Parathyroid adenoma (tissue), 2 donors: Measurements from ENCODE around the gene C19orf44.

Experiments
- H2AFZ ChIP-seq: fragments of 300-600 bp; sonication (generic); one replicate; pipeline ENCODE4 v1.7.0; 2017; ENCODE audit warnings: antibody characterized with exemption, mild to moderate bottlenecking
- H3K27ac ChIP-seq: fragments of 300-600 bp; sonication (generic); one replicate; pipeline ENCODE4 v1.7.0; 2017
- H3K27me3 ChIP-seq: fragments of 300-600 bp; sonication (generic); one replicate; pipeline ENCODE4 v1.7.0; 2017; ENCODE audit warnings: low read length; ENCODE audit not compliant: control insufficient read depth, insufficient read depth
- H3K36me3 ChIP-seq: fragments of 300-600 bp; sonication (generic); one replicate; pipeline ENCODE4 v1.7.0; 2017; ENCODE audit warnings: low read length; ENCODE audit not compliant: control insufficient read depth, insufficient read depth
- H3K4me1 ChIP-seq: fragments of 300-600 bp; sonication (generic); one replicate; pipeline ENCODE4 v1.7.0; 2017; ENCODE audit warnings: control low read depth
- H3K4me2 ChIP-seq: fragments of 300-600 bp; sonication (generic); one replicate; pipeline ENCODE4 v1.7.0; 2017; ENCODE audit warnings: low read length
- H3K4me3 ChIP-seq: fragments of 300-600 bp; sonication (generic); one replicate; pipeline ENCODE4 v1.7.0; 2017; ENCODE audit warnings: low read depth, low read length
- H3K79me2 ChIP-seq: fragments of 300-600 bp; sonication (generic); one replicate; pipeline ENCODE4 v1.7.0; 2017; ENCODE audit warnings: control low read depth
- H3K9ac ChIP-seq: fragments of 300-600 bp; sonication (generic); one replicate; pipeline ENCODE4 v1.7.0; 2017; ENCODE audit warnings: mild to moderate bottlenecking
- H3K9me3 ChIP-seq: fragments of 300-600 bp; sonication (generic); one replicate; pipeline ENCODE4 v1.7.0; 2017; ENCODE audit warnings: low read length; ENCODE audit not compliant: control insufficient read depth
- TF ChIP-seq, protein P1 (sequence below): fragments of 300-600 bp; sonication (generic); IDR thresholded peaks from one replicate; pipeline ENCODE4 v1.7.0; 2017; ENCODE audit warnings: antibody characterized with exemption, mild to moderate bottlenecking
- donor health status: primary hyperparathyroidism.

C19orf44 gene

DNA sequence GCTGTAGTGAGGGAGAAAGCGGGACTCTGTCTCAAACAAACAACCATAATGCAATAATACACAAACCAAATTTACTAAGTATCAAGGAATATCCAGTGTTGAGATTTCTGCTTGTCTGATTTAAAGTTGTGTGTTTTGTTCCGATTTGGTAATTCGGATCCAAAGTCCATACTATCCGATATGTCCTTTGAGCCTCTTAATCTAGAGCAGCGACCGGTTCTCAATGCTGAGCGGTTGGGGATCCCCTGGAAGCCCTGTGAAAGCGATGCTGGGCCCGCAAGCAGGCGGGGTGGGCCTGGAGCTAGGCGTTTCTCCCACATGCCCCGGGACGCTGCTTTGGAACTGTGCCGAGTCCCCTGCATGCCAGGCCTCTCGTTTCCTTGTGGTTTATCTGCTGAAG, 20.2 kb downstream of the C19orf44 start:
- no peaks in the 10 kb centered on the region for H3K27me3 ChIP-seq
- H3K9me3 ChIP-seq = no peaks in the 10 kb centered on the region
- no peak overlapping the region for H3K27ac ChIP-seq
- H3K4me2 ChIP-seq = no peak overlapping the region
- no peaks in the 10 kb centered on the region for H3K79me2 ChIP-seq
- H3K36me3 ChIP-seq = no peaks in the 10 kb centered on the region
- no peaks in the 10 kb centered on the region for H3K4me1 ChIP-seq
- H2AFZ ChIP-seq = no peak overlapping the region
- TF ChIP-seq, protein P1, sequence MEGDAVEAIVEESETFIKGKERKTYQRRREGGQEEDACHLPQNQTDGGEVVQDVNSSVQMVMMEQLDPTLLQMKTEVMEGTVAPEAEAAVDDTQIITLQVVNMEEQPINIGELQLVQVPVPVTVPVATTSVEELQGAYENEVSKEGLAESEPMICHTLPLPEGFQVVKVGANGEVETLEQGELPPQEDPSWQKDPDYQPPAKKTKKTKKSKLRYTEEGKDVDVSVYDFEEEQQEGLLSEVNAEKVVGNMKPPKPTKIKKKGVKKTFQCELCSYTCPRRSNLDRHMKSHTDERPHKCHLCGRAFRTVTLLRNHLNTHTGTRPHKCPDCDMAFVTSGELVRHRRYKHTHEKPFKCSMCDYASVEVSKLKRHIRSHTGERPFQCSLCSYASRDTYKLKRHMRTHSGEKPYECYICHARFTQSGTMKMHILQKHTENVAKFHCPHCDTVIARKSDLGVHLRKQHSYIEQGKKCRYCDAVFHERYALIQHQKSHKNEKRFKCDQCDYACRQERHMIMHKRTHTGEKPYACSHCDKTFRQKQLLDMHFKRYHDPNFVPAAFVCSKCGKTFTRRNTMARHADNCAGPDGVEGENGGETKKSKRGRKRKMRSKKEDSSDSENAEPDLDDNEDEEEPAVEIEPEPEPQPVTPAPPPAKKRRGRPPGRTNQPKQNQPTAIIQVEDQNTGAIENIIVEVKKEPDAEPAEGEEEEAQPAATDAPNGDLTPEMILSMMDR = no peak
- H3K4me3 ChIP-seq = no peak overlapping the region
- no peak overlapping the region for H3K9ac ChIP-seq

DNA sequence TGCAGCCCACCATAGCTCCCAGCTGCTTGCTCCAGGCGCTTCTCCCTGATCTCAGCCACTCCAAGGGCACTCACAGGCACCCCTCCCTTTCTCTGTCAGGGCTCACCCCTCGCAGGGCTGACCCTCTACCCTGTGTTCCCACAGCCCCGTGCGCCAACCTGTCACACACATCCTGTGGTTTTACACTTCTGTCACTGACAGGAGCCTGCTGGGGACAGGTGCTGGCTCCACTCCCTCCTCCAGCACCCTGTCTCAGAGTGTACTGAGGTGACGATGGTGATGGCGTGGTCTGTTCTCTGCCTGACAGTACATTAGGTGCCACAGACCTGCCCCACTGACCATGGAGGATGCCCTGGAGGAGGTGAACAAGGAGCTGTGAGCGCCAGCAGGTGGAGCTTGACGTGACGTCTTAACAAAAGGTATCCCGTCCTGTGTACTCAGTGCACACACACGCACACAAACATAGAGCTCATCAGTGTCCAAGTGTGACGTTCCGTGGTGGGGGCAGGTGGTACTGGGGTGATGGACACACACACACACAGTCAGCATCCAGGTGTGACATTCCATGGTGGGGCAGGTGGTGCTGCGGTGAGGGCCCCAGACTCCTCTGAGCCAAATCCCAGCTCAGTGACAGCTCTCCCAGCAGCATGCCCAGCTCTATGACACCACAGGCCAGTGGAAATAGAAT, 20.9 kb downstream of the C19orf44 start:
- TF ChIP-seq, protein P1 = no peak
- no peak overlapping the region for H3K4me2 ChIP-seq
- no peaks in the 10 kb centered on the region for H3K9me3 ChIP-seq
- H3K79me2 ChIP-seq = no peaks in the 10 kb centered on the region
- no peaks in the 10 kb centered on the region for H3K27me3 ChIP-seq
- no peak overlapping the region for H3K27ac ChIP-seq
- H3K4me3 ChIP-seq = no peak overlapping the region
- H2AFZ ChIP-seq = no peak overlapping the region
- no peaks in the 10 kb centered on the region for H3K36me3 ChIP-seq
- H3K9ac ChIP-seq = no peak overlapping the region
- H3K4me1 ChIP-seq = no peaks in the 10 kb centered on the region

DNA sequence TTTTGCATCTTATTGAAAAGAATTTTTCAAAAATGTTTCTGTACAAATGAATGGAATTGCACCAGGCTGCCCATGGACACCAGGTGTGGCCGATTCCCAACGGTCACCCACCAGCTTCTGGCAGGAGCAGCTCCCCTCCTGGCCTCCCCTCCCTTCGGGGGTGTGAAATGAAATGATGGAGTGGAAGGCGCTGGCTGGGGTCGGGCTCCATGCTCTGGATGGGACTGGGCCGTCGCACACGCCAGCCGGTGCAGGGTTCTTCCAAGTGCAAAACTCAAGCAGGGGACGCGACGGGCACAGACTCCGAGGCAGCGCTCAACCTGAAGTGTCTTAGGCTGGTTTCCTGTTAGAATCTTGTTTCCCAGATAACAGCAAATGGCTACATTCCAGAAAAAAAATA, 21.9 kb downstream of the C19orf44 start:
- H3K27ac ChIP-seq = no peak overlapping the region
- no peaks in the 10 kb centered on the region for H3K36me3 ChIP-seq
- TF ChIP-seq, protein P1 = no peak
- no peak overlapping the region for H3K4me2 ChIP-seq
- H3K9me3 ChIP-seq = no peaks in the 10 kb centered on the region
- no peak overlapping the region for H3K4me3 ChIP-seq
- H3K79me2 ChIP-seq = no peaks in the 10 kb centered on the region
- no peak overlapping the region for H2AFZ ChIP-seq
- H3K4me1 ChIP-seq = no peaks in the 10 kb centered on the region
- no peak overlapping the region for H3K9ac ChIP-seq
- no peaks in the 10 kb centered on the region for H3K27me3 ChIP-seq

DNA sequence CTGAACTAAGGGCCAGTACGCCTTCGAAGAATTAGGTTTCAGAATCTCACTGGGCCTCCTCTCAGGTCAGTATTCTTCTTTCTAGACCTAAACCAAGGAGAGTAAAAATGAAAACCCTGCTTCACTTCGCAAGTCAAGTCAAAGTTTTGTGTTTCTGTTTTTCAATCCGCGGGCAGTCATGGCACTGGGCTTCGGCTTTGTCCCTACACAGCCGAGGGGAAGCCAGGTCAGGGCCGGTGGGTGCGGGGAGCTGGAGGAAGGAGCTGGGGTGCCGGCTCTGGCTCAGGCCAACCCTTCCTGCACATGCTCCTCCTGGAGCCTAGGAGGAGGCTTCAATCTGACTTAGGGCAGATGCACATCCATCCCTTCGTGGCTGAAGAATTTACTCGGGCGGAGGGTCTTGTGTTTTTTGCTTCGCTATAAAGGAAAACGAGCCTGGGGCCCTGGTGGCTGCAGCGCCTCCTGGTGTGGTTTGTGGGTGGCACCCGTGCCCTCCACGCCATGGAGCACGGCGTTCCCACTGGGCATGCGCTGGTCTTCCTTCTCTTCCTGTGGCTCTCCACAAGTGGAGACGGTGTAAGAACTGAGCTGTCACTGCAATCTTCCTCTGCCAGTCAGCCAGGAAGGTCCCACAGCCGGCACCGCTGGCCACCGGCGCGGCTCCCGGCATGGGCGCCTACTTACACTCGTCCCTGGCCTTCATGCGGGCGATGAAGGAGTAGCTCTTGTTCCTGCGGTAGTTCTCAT, 22.5 kb downstream of the C19orf44 start:
- Histone ChIP-seq H3K9me3 (no peaks in the 10 kb centered on the region), H3K36me3 (no peaks in the 10 kb centered on the region), H3K79me2 (peaks cover 2% of the 10 kb centered on the region), H3K4me1 (no peaks in the 10 kb centered on the region), H3K9ac (no peak overlapping the region), H3K4me3 (no peak overlapping the region), H3K27ac (no peak overlapping the region), H3K27me3 (no peaks in the 10 kb centered on the region), H3K4me2 (no peak overlapping the region), H2AFZ (no peak overlapping the region)
- TF ChIP-seq, protein P1 = no peak
